ENCODE results near the gene DPF3. TPM values are rescaled to one million over a fixed set of nuclear protein-coding genes. Genes with fewer than 3 reads are reported as not detected.
A peak's percentile ranks its signal among the peaks of the same experiment; 100 is the strongest.

The DPF3 gene
- total RNA-seq, 6 experiments from 2014 or later: 4.1 to 6.6 (median 5.4) TPM

GRCh38 chr14:72665259-72665658 lies 228.6 kb downstream of the DPF3 start:
- peak; percentile 99 for DNase-seq

DNA sequence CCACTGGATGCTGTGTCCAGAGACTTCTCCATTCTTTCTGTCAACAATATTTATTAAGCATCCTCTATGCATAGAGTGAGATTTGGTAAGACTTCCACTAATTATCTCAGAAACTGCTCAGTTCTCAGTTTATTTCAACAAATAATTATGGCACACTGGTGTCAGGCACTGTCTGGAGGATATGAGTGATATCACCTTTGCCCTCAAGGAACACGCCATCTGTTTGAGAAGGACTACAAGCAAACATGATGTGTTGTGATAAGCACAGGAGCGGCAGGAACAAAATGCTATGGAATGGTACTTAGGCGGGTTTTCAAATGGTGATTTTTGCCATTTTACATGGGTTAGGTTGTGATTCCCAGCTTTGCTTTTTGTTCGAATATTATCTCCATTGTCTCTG lies 229.2 kb downstream of the DPF3 start:
- Mint-ChIP-seq H3K27me3 (ENCODE audit: insufficient read depth) (peaks cover 3% of the 10 kb centered on the region), H3K27ac (peak overlapping the region; percentile 89), H3K9me3 (no peaks in the 10 kb centered on the region), H3K4me3 (peak overlapping the region; percentile 52), H3K36me3 (ENCODE audit: low read depth) (peaks cover 36% of the 10 kb centered on the region), H3K4me1 (ENCODE audit: low read depth) (peaks cover 51% of the 10 kb centered on the region)
- no peak for DNase-seq
- TF ChIP-seq, protein P1, sequence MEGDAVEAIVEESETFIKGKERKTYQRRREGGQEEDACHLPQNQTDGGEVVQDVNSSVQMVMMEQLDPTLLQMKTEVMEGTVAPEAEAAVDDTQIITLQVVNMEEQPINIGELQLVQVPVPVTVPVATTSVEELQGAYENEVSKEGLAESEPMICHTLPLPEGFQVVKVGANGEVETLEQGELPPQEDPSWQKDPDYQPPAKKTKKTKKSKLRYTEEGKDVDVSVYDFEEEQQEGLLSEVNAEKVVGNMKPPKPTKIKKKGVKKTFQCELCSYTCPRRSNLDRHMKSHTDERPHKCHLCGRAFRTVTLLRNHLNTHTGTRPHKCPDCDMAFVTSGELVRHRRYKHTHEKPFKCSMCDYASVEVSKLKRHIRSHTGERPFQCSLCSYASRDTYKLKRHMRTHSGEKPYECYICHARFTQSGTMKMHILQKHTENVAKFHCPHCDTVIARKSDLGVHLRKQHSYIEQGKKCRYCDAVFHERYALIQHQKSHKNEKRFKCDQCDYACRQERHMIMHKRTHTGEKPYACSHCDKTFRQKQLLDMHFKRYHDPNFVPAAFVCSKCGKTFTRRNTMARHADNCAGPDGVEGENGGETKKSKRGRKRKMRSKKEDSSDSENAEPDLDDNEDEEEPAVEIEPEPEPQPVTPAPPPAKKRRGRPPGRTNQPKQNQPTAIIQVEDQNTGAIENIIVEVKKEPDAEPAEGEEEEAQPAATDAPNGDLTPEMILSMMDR (IDR thresholded peaks at IDR 0.05): no peak

More at GRCh38 chr14:72665259-72665658, 228.6 kb downstream of the DPF3 start:
- Mint-ChIP-seq H3K27ac (peak overlapping the region; percentile 89), H3K4me3 (peak overlapping the region; percentile 77), H3K27me3 (ENCODE audit: insufficient read depth) (peaks cover 3% of the 10 kb centered on the region), H3K4me1 (ENCODE audit: low read depth) (peaks cover 51% of the 10 kb centered on the region), H3K9me3 (no peaks in the 10 kb centered on the region), H3K36me3 (ENCODE audit: low read depth) (peaks cover 42% of the 10 kb centered on the region)
- TF ChIP-seq, protein P1 (IDR thresholded peaks at IDR 0.05): no peak

DNA sequence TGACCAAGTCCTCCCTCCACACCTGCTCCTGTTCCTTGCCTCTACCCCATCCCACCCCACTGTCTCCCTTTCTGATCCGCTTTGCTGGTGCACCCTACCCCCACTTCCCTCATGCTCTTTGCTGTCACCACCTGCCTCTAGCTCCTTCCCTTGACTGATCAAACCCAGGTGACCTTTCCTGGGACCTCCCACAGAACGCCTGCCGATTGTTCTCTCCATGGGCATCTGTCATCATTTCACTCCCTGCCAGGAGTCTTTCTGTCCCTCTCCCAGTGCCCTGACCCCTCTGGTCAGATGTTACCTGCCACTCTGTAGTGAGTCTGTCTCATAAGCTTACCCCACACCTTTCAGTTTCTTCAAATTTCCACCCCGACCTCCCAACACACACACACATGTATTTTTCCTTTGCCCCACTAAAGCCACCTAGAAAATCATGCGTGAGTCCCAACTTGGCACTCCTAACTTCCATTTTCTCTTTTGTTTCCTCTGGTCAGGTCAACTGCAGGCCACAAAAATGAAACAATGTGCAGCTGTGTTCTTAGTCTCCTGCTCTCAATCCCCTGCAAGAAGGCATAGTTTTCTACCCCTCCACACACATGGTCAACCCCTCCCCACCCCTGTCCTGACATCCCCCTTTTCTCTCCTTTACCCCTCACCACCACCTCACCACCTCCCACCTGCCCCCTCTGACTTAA lies 229.8 kb downstream of the DPF3 start:
- H3K4me1 Mint-ChIP-seq (ENCODE audit: low read depth): peaks cover 51% of the 10 kb centered on the region
- H3K4me3 Mint-ChIP-seq: peak overlapping the region; percentile 4; the same call in 1 of the 2 replicates
- H3K27me3 Mint-ChIP-seq (ENCODE audit: insufficient read depth): peaks cover 3% of the 10 kb centered on the region
- peaks cover 32% of the 10 kb centered on the region for H3K36me3 Mint-ChIP-seq (ENCODE audit: low read depth)
- no peak for DNase-seq
- H3K27ac Mint-ChIP-seq: peak overlapping the region; percentile 89
- TF ChIP-seq, protein P1 (IDR thresholded peaks at IDR 0.05): no peak
- H3K9me3 Mint-ChIP-seq: no peaks in the 10 kb centered on the region

DNA sequence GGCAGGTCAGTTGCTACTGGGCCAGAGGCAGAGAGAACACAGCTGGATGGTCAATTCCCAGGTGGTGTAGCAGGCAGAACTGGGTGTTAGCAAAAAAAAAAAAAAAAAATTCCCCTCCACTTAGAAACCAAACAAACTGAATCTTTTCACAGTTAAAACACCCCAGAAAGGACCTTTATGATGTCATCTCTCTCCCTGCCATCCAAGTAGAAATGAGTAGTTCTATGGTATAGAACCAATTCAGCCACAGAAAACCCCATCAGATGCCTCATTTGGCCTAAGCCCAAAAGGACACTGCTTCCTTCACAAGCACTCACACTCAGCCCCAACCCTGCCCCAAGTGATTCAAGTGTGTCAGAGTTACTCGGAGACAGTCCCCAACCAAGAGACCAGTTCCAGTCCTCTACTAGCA lies 230.8 kb downstream of the DPF3 start:
- DNase-seq: no peak
- H3K4me1 Mint-ChIP-seq (ENCODE audit: low read depth): peaks cover 51% of the 10 kb centered on the region

DNA sequence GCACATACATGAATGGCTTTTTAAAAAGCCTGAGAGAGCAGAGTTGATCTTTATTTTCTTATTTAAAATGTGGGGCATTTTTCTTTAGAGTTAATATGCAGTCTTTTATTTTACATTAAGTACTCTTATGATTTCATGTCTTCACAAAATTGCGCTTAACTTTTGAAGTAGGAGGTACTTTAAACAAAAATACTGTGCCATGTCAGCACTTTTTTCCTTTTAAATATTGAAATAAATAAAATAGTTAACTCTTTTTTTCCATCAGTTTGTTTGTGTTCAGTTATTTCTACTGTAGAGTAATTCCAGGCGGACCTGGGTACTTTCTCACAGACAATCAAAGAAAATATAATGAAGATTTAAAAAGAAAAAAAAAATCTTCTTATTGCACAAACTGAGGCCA lies 231.7 kb downstream of the DPF3 start:
- TF ChIP-seq, protein P1 (IDR thresholded peaks at IDR 0.05): no peak
- peaks cover 3% of the 10 kb centered on the region for H3K27me3 Mint-ChIP-seq (ENCODE audit: insufficient read depth)
- H3K9me3 Mint-ChIP-seq: no peaks in the 10 kb centered on the region
- H3K4me1 Mint-ChIP-seq (ENCODE audit: low read depth): peaks cover 56% of the 10 kb centered on the region
- DNase-seq: no peak
- no peak overlapping the region for H3K4me3 Mint-ChIP-seq
- no peak overlapping the region for H3K27ac Mint-ChIP-seq
- peaks cover 33% of the 10 kb centered on the region for H3K36me3 Mint-ChIP-seq (ENCODE audit: low read depth)

More for the DNA sequence above, 230.8 kb downstream of the DPF3 start:
- no peak overlapping the region for H3K4me3 Mint-ChIP-seq
- 0 out of 2 replicates have a peak overlapping the region, but pooled peaks have one; percentile 89 for H3K27ac Mint-ChIP-seq
- no peaks in the 10 kb centered on the region for H3K9me3 Mint-ChIP-seq
- H3K27me3 Mint-ChIP-seq (ENCODE audit: insufficient read depth): peaks cover 3% of the 10 kb centered on the region
- H3K36me3 Mint-ChIP-seq (ENCODE audit: low read depth): peaks cover 33% of the 10 kb centered on the region
- TF ChIP-seq, protein P1 (IDR thresholded peaks at IDR 0.05): no peak
